Liver (tissue), 9 donors: ENCODE data around the gene ANKRD11. TPM values are rescaled to one million over a fixed set of nuclear protein-coding genes. Genes with fewer than 3 reads are reported as not detected.

Experiments used
- DNase-seq: peaks from one replicate; pipeline ENCODE4 v3.0.0-alpha.2; 2017; ENCODE audit warnings: low spot score
- H3K27ac ChIP-seq, 2 donors: one replicate each; pipeline ENCODE4 v1.7.0; 2013; ENCODE audit warnings: inconsistent platforms in 2 of 2, low read length in 2 of 2, control low read depth in 1 of 2, low read depth in 1 of 2, mild to moderate bottlenecking in 1 of 2
- H3K27me3 ChIP-seq, 4 donors: one replicate each; pipeline versions ENCODE4 v1.6.1 to v1.7.0; 2013; ENCODE audit warnings: low read length in 3 of 4, inconsistent platforms in 1 of 4, mild to moderate bottlenecking in 1 of 4, moderate library complexity in 1 of 4; ENCODE audit not compliant: control insufficient read depth in 4 of 4, insufficient read depth in 4 of 4
- H3K36me3 ChIP-seq, 4 donors: one replicate each; pipeline versions ENCODE4 v1.6.1 to v1.7.0; 2013; ENCODE audit warnings: low read length in 3 of 4, mild to moderate bottlenecking in 3 of 4, low read depth in 1 of 4, moderate library complexity in 1 of 4; ENCODE audit not compliant: control insufficient read depth in 4 of 4, insufficient read depth in 3 of 4
- H3K4me1 ChIP-seq, 4 donors: one replicate each; pipeline versions ENCODE4 v1.6.1 to v1.7.0; 2013; ENCODE audit warnings: low read length in 3 of 4, mild to moderate bottlenecking in 3 of 4, moderate library complexity in 1 of 4; ENCODE audit not compliant: control insufficient read depth in 4 of 4, insufficient read depth in 4 of 4
- H3K4me3 ChIP-seq, 3 donors: one replicate each; pipeline versions ENCODE4 v1.6.1 to v1.7.0; 2013; ENCODE audit warnings: low read length in 3 of 3, control low read depth in 1 of 3, low read depth in 1 of 3, mild to moderate bottlenecking in 1 of 3
- H3K9ac ChIP-seq, 2 donors: one replicate each; pipeline ENCODE4 v1.7.0; 2013; ENCODE audit warnings: low read length in 2 of 2, mild to moderate bottlenecking in 2 of 2, moderate library complexity in 2 of 2, control low read depth in 1 of 2, low read depth in 1 of 2
- H3K9me3 ChIP-seq, 4 donors: one replicate each; pipeline versions ENCODE4 v1.6.1 to v1.7.0; 2013; ENCODE audit warnings: low read length in 3 of 4; ENCODE audit not compliant: control insufficient read depth in 4 of 4
- ATF3 ChIP-seq: IDR thresholded peaks from 2 replicates; pipeline ENCODE4 v1.6.1; 2016; ENCODE audit warnings: antibody characterized with exemption
- EGR1 ChIP-seq, 2 donors: IDR thresholded peaks; 2 replicates each; pipeline ENCODE4 v1.6.1; 2016 to 2018; ENCODE audit warnings: antibody characterized with exemption in 2 of 2, low read depth in 2 of 2
- FOXA1 ChIP-seq: IDR thresholded peaks from 2 replicates; pipeline ENCODE4 v1.6.1; 2016; ENCODE audit warnings: antibody characterized with exemption
- FOXA2 ChIP-seq: IDR thresholded peaks from 2 replicates; pipeline ENCODE4 v1.6.1; 2016; ENCODE audit warnings: antibody characterized with exemption
- GABPA ChIP-seq, 2 donors: IDR thresholded peaks in 1 of 2; conservative IDR thresholded peaks in 1 of 2; 2 replicates each; pipeline ENCODE4 v1.6.1; 2016; ENCODE audit warnings: antibody characterized with exemption in 2 of 2, mild to moderate bottlenecking in 1 of 2, moderate library complexity in 1 of 2
- HNF4A ChIP-seq, 2 donors: conservative IDR thresholded peaks; 2 replicates each; pipeline ENCODE4 v1.6.1; 2016; ENCODE audit warnings: antibody characterized with exemption in 2 of 2, mild to moderate bottlenecking in 2 of 2
- HNF4G ChIP-seq: IDR thresholded peaks from 2 replicates; pipeline ENCODE4 v1.6.1; 2016; ENCODE audit warnings: antibody characterized with exemption
- JUND ChIP-seq, 2 donors: IDR thresholded peaks; 2 replicates each; pipeline ENCODE4 v1.6.1; 2016; ENCODE audit warnings: antibody characterized with exemption in 2 of 2
- MAX ChIP-seq: IDR thresholded peaks from 2 replicates; pipeline ENCODE4 v1.6.1; 2016; ENCODE audit warnings: antibody characterized with exemption
- NR2F2 ChIP-seq: IDR thresholded peaks from 2 replicates; pipeline ENCODE4 v1.6.1; 2016; ENCODE audit warnings: antibody characterized with exemption
- RAD21 ChIP-seq, 2 donors: IDR thresholded peaks; 2 replicates each; pipeline ENCODE4 v1.6.1; 2016; ENCODE audit warnings: antibody characterized with exemption in 2 of 2, mild to moderate bottlenecking in 2 of 2
- RXRA ChIP-seq, 2 donors: IDR thresholded peaks; 2 replicates each; pipeline ENCODE4 v1.6.1; 2017 to 2018; ENCODE audit warnings: antibody characterized with exemption in 2 of 2, mild to moderate bottlenecking in 1 of 2
- SP1 ChIP-seq: IDR thresholded peaks from 2 replicates; pipeline ENCODE4 v1.6.1; 2018; ENCODE audit warnings: antibody characterized with exemption, mild to moderate bottlenecking
- TAF1 ChIP-seq: conservative IDR thresholded peaks from 2 replicates; pipeline ENCODE4 v1.6.1; 2016; ENCODE audit warnings: antibody characterized with exemption, mild to moderate bottlenecking
- YY1 ChIP-seq: IDR thresholded peaks from 2 replicates; pipeline ENCODE4 v1.6.1; 2016; ENCODE audit warnings: antibody characterized with exemption, mild to moderate bottlenecking
- ZBTB33 ChIP-seq: IDR thresholded peaks from 2 replicates; pipeline ENCODE4 v1.6.1; 2016; ENCODE audit warnings: antibody characterized with exemption
- WGBS: extraction: QIAGEN DNeasy Blood & Tissue Kit; methylation state at CpG from one replicate; pipeline ENCODE4 v1.1.7; 2013; 5-methylcytosine and 5-hydroxymethylcytosine counted together
- polyA plus RNA-seq, 2 donors: library from polyadenylated mRNA; stranded (reverse) in 1 of 2; unstranded in 1 of 2; fragments of 200-250 nt in 1 of 2; fragments of >200 nt in 1 of 2; fragmentation: Nextera tagmentation in 1 of 2; extraction: Ambion mirVana in 1 of 2; gene quantifications; one replicate each; pipeline versions ENCODE4 v1.2.1 to v1.2.3, GENCODE V29; 2013 to 2015
- total RNA-seq, 2 donors: library from RNA; depleted of rRNA; stranded (reverse); fragments of >200 nt; gene quantifications; one replicate each; pipeline ENCODE4 v1.2.3, GENCODE V29; 2014
- donor health status: healthy.
- donor health status: healthy.
- donor health status: healthy.
- donor health status: healthy.
- donor health status: healthy.

The ANKRD11 gene
- total and polyA plus RNA-seq, 4 donors = 16.3 to 55.1 (median 28.0) TPM

- no peak for DNase-seq
- 96% methylated on average over 37 of the region's 37 CpGs for WGBS
- H3K36me3 ChIP-seq = peaks cover 2 to 62% (median 29%) of the 10 kb centered on the region in 4 donors
These were observed 40.3 kb upstream of the ANKRD11 start for GRCh38 chr16:89530401-89531381.

GRCh38 chr16:89529097-89529496 is 38.7 kb upstream of the ANKRD11 start:
- TF ChIP-seq GABPA (IDR thresholded peaks at IDR 0.05 in 1 of 2, conservative IDR thresholded peaks at IDR 0.05 in 1 of 2) = no peak
- no peak for TF ChIP-seq ZBTB33
- TF ChIP-seq SP1 = no peak
- TF ChIP-seq EGR1 (IDR thresholded peaks at IDR 0.05; ENCODE audit: low read depth in 2 of 2) = no peak
- TF ChIP-seq TAF1 = no peak
- no peaks in the 10 kb centered on the region for H3K9me3 ChIP-seq
- H3K27ac ChIP-seq = no peak overlapping the region
- peaks cover 0 to 7% (median 3%) of the 10 kb centered on the region in 4 donors for H3K4me1 ChIP-seq
- no peaks in the 10 kb centered on the region for H3K27me3 ChIP-seq
- WGBS = 89% methylated on average over 16 of the region's 16 CpGs
- no peak overlapping the region for H3K9ac ChIP-seq
- H3K36me3 ChIP-seq = peaks cover 10 to 74% (median 35%) of the 10 kb centered on the region in 4 donors
- H3K4me3 ChIP-seq = no peak overlapping the region
- no peak for DNase-seq

More at GRCh38 chr16:89530401-89531381, 40.3 kb upstream of the ANKRD11 start:
- no peaks in the 10 kb centered on the region for H3K9me3 ChIP-seq
- TF ChIP-seq YY1 = no peak
- TF ChIP-seq TAF1 = no peak
- no peak for TF ChIP-seq ZBTB33
- H3K27ac ChIP-seq = no peak overlapping the region
- H3K9ac ChIP-seq = no peak overlapping the region
- H3K27me3 ChIP-seq = no peaks in the 10 kb centered on the region
- H3K4me1 ChIP-seq = peaks cover 4 to 23% (median 14%) of the 10 kb centered on the region in 4 donors
- H3K4me3 ChIP-seq = no peak overlapping the region

- no peak for DNase-seq
- 82% methylated on average over 20 of the region's 20 CpGs for WGBS
- no peaks in the 10 kb centered on the region for H3K4me1 ChIP-seq
- peaks cover 13 to 78% (median 41%) of the 10 kb centered on the region in 4 donors for H3K36me3 ChIP-seq
- no peak overlapping the region for H3K4me3 ChIP-seq
- H3K9ac ChIP-seq = no peak overlapping the region
- no peak overlapping the region for H3K27ac ChIP-seq
- no peaks in the 10 kb centered on the region for H3K9me3 ChIP-seq
- TF ChIP-seq FOXA1 (no peak), GABPA (IDR thresholded peaks at IDR 0.05 in 1 of 2, conservative IDR thresholded peaks at IDR 0.05 in 1 of 2) (no peak), NR2F2 (no peak), EGR1 (IDR thresholded peaks at IDR 0.05; ENCODE audit: low read depth in 2 of 2) (no peak), JUND (IDR thresholded peaks at IDR 0.05) (no peak), YY1 (no peak), RXRA (IDR thresholded peaks at IDR 0.05) (no peak), ZBTB33 (no peak), RAD21 (IDR thresholded peaks at IDR 0.05) (no peak), FOXA2 (no peak), SP1 (no peak), TAF1 (no peak), HNF4A (conservative IDR thresholded peaks at IDR 0.05) (no peak), HNF4G (no peak), MAX (no peak), ATF3 (no peak)
- H3K27me3 ChIP-seq = no peaks in the 10 kb centered on the region
These were observed 35.0 kb upstream of the ANKRD11 start for GRCh38 chr16:89525146-89525913.
